Measurements from ENCODE around the gene TEKT1.
A peak's percentile ranks its signal among the peaks of the same experiment; 100 is the strongest.
"Not testable (repeated sequence)": the region's sequence is repeated elsewhere in the genome, so short reads cannot be mapped to it uniquely, and the experiment has no call there.

The TEKT1 gene

DNA sequence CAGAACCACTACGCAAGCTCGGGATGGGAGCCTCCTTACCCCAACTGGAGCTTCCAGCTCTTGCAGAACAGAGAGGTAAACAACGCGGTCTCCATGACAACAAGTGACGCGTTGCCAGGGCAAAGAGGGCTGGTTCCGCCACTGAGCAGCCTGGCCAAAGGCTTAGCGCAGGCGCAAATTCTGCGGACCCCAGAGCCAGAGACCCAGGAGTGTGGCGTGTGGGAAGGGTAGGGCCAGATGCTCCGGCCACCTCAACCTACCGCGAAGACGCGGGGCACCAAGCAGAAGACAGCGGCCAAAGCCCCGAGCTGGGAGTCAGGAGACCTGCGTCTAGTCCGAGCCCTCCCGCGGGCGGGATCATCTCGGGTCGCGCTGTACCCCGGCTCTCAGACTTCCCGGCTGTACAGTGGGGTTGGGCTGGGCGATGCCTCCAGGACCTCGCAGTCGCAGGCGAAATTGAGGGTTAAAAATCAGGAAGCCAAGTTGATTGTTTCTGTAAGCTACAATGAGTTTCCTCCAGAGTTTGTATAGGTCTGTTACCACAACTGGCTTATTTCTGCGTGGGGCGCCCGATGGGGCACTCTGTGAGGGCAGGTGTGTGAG, at the start of gene TEKT1:
Gene TEKT1, minus strand, starts transcription at position 69 of the 603 bp plus-strand sequence. CDS start 1,353 bp downstream, outside the sequence.
- peaks cover 15% of the 10 kb centered on the region for H3K4me1 Mint-ChIP-seq
- no peaks in the 10 kb centered on the region for H3K9me3 Mint-ChIP-seq
- H3K27ac Mint-ChIP-seq: peak within 1 kb of the TSS; percentile 22 to 74
- peaks cover 58% of the 10 kb centered on the region for H3K27me3 Mint-ChIP-seq
- peak; percentile 52 to 66 for DNase-seq
- H3K4me3 Mint-ChIP-seq: peak within 1 kb of the TSS; percentile 86
- peak; percentile 93 for ATAC-seq

DNA sequence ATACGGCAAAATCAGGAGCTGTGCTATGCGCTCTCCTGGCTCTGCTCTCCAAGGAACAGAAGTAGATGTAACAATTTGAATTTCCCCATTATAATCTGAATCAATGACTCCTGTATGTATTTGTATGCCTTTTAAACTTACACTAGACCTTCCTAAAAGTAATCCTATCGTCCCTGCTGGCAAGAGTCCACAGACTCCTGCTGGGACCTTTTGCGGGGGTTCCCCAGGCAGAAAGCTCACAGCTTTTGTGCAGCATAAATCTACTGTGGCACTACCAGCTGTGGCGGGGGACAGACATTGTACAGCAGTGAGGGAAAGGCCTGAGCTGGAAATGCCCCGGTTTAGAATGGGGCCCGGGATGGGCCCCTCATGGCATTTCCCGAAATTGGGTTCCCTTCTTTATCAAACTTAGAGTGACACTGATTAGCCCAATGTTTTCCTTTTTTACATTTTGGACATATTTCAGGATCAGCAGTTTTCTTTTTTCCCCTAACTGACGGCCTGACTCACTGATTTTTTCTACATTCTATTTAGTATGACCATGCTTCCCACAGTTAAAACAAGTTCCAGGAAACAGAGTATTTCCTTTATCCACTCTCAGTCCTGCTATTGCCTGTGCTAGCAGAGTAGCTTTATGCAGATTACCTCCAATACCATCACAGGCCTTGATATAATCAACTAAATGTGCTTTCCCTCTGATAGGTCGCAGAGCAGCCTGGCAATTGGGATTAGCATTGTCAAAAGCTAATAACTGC, 47.9 kb upstream of the TEKT1 start:
- not testable (repeated sequence) for ATAC-seq, H3K27ac Mint-ChIP-seq, H3K4me3 Mint-ChIP-seq, H3K9me3 Mint-ChIP-seq, H3K4me1 Mint-ChIP-seq, DNase-seq
- H3K27me3 Mint-ChIP-seq: peaks cover 22% of the 10 kb centered on the region

DNA sequence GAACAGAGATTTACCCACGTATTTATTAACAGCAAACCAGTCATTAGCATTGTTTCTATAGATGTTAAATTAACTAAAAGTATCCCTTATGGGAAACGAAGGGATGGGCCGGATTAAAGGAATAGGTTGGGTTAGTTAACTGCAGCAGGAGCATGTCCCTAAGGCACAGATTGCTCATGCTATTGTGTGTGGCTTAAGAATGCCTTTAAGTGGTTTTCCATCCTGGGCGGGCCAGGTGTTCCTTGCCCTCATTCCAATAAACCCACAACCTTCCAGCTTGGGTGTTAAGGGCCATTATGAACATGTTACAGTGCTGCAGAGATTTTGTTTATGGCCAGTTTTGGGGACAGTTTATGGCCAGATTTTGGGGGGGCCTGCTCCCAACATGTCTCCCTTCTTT, 43.7 kb upstream of the TEKT1 start:
- H3K9me3 Mint-ChIP-seq, H3K4me3 Mint-ChIP-seq, ATAC-seq, H3K4me1 Mint-ChIP-seq, H3K27ac Mint-ChIP-seq, DNase-seq: not testable (repeated sequence)
- peaks cover 27% of the 10 kb centered on the region for H3K27me3 Mint-ChIP-seq

DNA sequence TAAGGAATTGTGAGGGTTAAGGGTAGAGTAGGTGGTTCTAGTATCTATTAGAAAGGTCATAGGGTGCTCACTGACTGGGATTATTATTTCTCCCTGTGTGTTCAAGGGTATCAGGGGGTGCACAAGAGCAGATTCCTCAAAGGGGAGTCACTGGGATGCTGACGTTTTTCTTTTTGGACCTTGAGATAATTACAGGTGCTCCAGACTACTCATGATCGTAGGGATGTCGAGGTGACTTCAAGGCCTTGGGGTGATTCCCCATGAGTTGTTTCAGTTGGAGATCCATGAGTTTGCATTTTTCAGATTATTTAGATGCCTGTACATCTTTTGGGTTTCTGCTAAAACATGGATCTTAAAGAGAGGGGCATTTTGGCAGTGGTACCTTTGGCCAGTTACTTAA, 41.4 kb upstream of the TEKT1 start:
- no peak for DNase-seq

DNA sequence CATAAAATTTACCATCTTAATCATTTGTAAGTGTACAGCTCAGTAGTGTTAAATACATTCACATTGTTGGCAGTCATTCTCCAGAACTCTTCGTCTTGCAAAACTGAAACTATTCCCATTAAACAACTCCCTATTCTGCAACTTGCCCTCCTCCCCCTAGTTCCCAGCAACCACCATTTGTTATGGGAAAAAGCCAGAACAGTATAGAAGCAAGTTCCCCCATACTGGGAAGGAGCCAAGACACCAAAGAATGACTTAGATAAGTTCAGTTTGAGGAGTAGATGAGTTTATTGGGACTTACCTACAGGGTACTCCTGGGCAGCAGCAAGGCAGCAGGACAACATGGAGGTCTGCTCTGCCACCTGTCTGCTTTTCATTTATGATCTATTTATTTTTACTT, 39.3 kb upstream of the TEKT1 start:
- DNase-seq: no peak
- ATAC-seq: no peak
- no peak overlapping the region for H3K27ac Mint-ChIP-seq
- no peaks in the 10 kb centered on the region for H3K4me1 Mint-ChIP-seq
- H3K27me3 Mint-ChIP-seq: peaks cover 17% of the 10 kb centered on the region
- no peak overlapping the region for H3K4me3 Mint-ChIP-seq
- no peaks in the 10 kb centered on the region for H3K9me3 Mint-ChIP-seq

More for the DNA sequence above, 41.4 kb upstream of the TEKT1 start:
- H3K4me1 Mint-ChIP-seq: no peaks in the 10 kb centered on the region
- no peaks in the 10 kb centered on the region for H3K9me3 Mint-ChIP-seq
- H3K4me3 Mint-ChIP-seq: no peak overlapping the region
- no peak overlapping the region for H3K27ac Mint-ChIP-seq
- no peak for ATAC-seq
- H3K27me3 Mint-ChIP-seq: peaks cover 17% of the 10 kb centered on the region

DNA sequence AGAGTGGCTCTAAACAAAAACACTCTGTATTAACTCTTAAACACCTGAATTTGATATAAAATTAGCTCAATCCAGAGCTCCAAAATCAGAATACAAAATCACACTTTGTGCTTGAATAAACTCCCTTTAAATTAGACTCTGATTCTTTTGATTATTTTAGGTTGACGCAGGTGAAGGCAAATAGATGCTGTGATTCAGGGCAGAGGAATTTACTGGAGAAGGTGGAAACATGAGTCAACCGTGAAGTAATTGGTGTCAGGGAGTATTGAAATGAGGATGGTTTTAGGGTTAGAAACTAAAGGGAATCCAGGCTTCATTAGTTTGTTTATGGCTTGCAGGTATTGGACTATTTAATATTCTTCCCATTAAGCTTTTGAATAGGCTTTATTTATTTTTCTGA, 37.1 kb upstream of the TEKT1 start:
- ATAC-seq: no peak

DNA sequence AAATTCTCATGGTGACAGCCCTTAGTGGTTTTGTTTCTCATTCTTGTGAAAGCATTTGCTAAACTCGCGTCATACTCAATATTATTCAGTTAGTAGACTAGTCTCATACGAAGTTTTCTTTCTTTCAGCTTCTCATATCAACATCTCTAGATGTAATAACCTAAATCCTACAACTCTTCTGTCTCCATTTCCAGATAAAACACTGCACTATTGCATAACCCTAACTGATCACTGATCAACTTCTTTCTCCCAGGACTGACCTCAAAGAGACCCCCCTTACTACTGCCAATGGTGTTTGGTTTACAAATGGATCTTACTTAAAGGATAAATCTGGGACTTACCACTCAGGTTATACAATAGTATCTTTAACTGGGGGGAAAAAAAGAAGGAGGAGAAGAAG, 36.3 kb upstream of the TEKT1 start:
- H3K27ac Mint-ChIP-seq: no peak overlapping the region
- H3K9me3 Mint-ChIP-seq: no peaks in the 10 kb centered on the region

More for the DNA sequence above, 37.1 kb upstream of the TEKT1 start:
- Mint-ChIP-seq H3K4me3 (no peak overlapping the region), H3K9me3 (no peaks in the 10 kb centered on the region), H3K27me3 (peaks cover 24% of the 10 kb centered on the region), H3K4me1 (peaks cover 8% of the 10 kb centered on the region), H3K27ac (no peak overlapping the region)
- no peak for DNase-seq

DNA sequence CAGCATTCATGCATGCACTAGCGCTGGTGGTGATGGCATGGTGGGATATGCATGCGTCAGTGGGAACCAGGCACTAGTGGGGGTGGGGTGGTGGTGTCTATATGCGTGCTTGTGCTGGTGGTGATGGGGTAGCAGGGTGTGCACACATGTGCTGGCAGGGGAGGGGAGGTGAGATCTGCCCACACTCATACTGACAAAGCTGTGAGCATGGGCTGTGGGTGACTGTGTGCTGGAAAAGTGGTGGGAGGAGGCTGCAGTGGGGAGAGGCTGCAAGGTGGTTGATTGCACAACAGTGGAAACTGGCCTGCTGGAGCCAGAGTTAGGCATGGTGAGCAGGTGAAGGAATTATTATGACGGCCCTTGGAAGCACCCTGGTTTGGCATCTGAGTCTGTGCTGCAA, 31.3 kb upstream of the TEKT1 start:
- peak; percentile 67 for ATAC-seq
- DNase-seq: peak; percentile 10 to 16
- Mint-ChIP-seq H3K9me3 (peaks cover 0 to 9% of the 10 kb centered on the region in 2 donors), H3K27ac (peak overlapping the region in 1 of 2 donors; percentile 86), H3K27me3 (peaks cover 47% of the 10 kb centered on the region), H3K4me3 (peak overlapping the region; percentile 25 to 57), H3K4me1 (peaks cover 32% of the 10 kb centered on the region)

More for the DNA sequence above, 36.3 kb upstream of the TEKT1 start:
- Mint-ChIP-seq H3K4me3 (no peak overlapping the region), H3K27me3 (peaks cover 31% of the 10 kb centered on the region), H3K4me1 (peaks cover 15% of the 10 kb centered on the region)
- ATAC-seq (no peak), DNase-seq (no peak)

DNA sequence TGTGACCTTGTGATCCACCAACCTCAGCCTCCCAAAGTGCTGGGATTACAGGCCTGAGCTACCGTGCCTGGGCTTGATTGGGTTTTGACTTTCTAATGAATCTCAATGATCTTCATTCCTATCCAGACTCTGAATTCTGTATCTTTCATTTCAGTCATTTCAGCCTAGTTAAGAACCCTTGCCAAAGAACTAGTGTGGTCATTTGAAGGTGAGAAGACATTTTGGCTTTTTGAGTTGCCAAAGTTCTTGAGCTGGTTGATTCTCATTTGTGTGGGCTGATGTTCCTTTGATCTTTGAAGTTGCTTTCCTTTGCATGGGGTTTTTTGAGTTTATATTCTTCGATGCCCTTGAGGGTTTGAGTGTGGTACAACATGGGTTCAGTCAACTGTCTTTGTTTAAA, 30.6 kb upstream of the TEKT1 start:
- H3K4me1 Mint-ChIP-seq: peaks cover 38% of the 10 kb centered on the region
- ATAC-seq: peak; percentile 53

DNA sequence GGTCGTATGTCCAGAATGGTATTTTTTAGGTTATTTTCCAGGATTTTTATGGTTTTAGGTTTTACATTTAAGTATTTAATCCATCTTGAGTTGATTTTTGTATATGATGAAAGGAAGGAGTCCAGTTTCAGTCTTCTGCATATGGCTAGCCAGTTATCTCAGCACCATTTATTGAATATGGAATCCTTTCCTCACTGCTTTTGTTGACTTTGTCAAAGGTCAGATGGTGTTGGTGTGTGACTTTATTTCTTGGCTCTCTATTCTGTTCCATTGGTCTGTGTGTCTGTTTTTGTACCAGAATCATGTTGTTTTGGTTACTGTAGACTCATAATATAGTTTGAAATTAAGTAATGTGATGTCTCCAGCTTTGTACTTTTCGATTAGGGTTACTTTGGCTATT, 26.4 kb upstream of the TEKT1 start:
- Mint-ChIP-seq H3K27ac (no peak overlapping the region), H3K4me3 (no peak overlapping the region), H3K9me3 (peaks cover 0 to 9% of the 10 kb centered on the region in 2 donors), H3K4me1 (peaks cover 44% of the 10 kb centered on the region), H3K27me3 (peaks cover 32% of the 10 kb centered on the region)
- DNase-seq: no peak
- no peak for ATAC-seq

More for the DNA sequence above, 30.6 kb upstream of the TEKT1 start:
- peaks cover 0 to 9% of the 10 kb centered on the region in 2 donors for H3K9me3 Mint-ChIP-seq
- peaks cover 47% of the 10 kb centered on the region for H3K27me3 Mint-ChIP-seq
- peak in 1 of 2 donors; percentile 5 for DNase-seq
- peak overlapping the region in 1 of 2 donors; percentile 57 for H3K4me3 Mint-ChIP-seq
- H3K27ac Mint-ChIP-seq: no peak overlapping the region

DNA sequence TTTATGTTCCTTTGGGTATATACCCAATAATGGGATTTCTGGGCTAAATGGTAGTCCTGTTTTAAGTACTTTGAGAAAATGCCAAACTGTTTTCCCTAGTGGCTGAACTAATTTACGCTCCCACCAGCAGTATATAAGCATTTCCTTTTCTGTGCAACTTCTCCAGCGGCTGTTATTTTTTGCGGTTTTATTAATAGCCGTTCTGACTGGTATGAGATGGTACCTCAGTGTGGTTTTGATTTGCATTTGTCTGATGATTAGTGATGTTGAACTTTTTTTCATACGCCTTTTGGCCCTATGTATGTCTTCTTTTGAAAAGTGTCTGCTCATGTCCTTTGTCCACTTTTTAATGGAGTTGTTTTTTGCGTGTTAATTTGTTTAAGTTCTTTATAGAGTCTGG, 25.8 kb upstream of the TEKT1 start:
- H3K4me1 Mint-ChIP-seq: peaks cover 38% of the 10 kb centered on the region
- H3K27ac Mint-ChIP-seq: no peak overlapping the region
- peaks cover 27% of the 10 kb centered on the region for H3K27me3 Mint-ChIP-seq
- H3K4me3 Mint-ChIP-seq: no peak overlapping the region
- peaks cover 0 to 9% of the 10 kb centered on the region in 2 donors for H3K9me3 Mint-ChIP-seq
- ATAC-seq: no peak
- no peak for DNase-seq

DNA sequence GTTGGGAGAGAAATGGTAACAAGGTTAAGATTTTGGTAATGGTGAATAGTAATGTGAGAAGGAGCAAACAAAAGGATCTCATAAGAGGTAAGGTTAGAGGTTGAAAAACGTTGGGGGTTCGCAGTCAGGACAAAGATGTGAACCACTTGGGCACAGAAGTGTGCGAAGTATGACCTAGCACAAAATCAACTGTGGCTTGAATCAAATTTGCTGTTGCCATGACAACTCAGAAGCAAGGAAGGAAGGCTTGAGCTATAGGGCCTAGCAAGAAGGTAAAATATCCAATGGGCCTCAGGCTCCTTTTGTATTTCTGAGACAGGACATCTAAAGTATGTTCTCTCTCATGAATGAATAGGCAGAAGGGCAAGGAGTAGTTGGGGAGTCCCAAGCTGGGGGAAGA, 24.5 kb upstream of the TEKT1 start:
- Mint-ChIP-seq H3K27me3 (peaks cover 15% of the 10 kb centered on the region), H3K9me3 (peaks cover 0 to 9% of the 10 kb centered on the region in 2 donors), H3K4me1 (peaks cover 29% of the 10 kb centered on the region), H3K4me3 (no peak overlapping the region), H3K27ac (no peak overlapping the region)
- ATAC-seq (no peak), DNase-seq (no peak)

DNA sequence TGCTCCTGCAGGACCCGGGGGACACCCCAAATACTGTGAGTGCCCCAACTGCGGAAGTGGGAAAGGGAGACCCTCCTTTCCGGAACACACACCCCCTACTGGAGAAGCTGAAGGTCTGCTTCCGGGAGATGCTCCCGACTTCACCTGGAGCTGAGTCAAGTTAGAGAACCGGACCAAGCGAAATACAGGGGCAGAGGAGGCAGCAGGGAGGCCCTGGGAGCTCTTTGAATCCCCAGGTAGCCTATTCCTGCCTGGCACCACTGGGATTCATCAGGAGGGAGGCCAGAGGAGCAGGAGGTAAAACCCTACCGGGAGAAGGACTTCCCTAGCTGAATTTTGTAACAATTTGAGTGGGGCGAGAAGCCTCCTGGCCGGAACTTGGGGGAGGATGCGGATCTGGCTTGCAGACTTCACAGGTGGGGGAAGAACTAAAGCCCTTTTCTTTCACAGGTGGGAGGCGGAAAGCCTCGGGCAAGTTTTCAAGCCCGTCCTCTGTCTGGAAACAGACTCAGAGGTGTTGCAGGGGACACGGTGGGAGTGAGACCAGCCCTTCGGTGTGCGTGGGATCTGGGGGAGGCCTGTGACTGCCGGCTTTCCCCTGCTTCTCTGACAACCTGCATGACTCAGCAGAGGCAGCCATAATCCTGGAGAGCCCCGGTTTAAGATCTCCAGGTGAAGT, 22.4 kb upstream of the TEKT1 start:
- DNase-seq (peak; percentile 23 to 42), ATAC-seq (peak; percentile 75)
- Mint-ChIP-seq H3K4me1 (peaks cover 29% of the 10 kb centered on the region), H3K4me3 (peak overlapping the region; percentile 88), H3K27me3 (peaks cover 8% of the 10 kb centered on the region), H3K9me3 (no peaks in the 10 kb centered on the region), H3K27ac (peak overlapping the region; percentile 83 to 96)

DNA sequence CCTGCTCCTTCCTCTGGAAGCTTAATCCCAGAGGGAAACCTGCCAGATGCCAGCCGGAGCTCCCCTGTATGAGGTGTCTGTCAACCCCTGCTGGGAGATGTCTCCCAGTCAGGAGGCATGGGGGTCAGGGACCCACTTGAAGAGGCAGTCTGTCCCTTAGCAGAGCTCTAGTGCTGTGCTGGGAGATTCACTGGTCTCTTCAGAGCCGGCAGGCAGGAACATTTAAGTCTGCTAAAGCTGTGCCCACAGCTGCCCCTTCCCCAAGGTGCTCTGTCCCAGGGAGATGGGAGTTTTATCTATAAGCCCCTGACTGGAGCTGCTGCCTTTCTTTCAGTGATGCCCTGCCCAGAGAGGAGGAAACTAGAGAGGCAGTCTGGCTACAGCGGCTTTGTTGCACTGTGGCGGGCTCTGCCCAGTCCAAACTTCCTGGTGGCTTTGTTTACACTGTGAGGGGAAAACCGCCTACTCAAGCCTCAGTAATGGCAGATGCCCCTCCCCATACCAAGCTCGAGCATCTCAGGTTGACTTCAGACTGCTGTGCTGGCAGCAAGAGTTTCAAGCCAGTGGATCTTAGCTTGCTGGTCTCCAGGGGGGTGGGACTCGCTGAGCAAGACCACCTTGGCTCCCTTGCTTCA, 17.1 kb upstream of the TEKT1 start:
- DNase-seq, H3K4me3 Mint-ChIP-seq, H3K9me3 Mint-ChIP-seq, H3K27ac Mint-ChIP-seq, H3K4me1 Mint-ChIP-seq, ATAC-seq: not testable (repeated sequence)
- peaks cover 36% of the 10 kb centered on the region for H3K27me3 Mint-ChIP-seq

DNA sequence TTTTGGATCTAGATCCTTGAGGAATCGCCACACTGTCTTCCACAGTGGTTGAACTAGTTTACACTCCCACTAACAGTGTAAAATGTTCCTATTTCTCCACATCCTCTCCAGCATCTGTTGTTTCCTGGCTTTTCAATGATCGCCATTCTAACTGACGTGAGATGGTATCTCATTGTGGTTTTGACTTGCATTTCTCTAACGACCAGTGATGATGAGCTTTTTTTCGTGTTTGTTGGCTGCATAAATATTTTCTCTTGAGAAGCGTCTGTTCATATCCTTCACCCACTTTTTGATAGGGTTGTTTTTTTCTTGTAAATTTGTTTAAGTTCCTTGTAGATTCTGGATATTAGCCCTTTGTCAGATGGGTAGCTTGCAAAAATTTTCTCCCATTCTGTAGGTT, 14.6 kb upstream of the TEKT1 start:
- not testable (repeated sequence) for H3K4me1 Mint-ChIP-seq, H3K9me3 Mint-ChIP-seq, DNase-seq, H3K27ac Mint-ChIP-seq, H3K4me3 Mint-ChIP-seq, ATAC-seq
- H3K27me3 Mint-ChIP-seq: peaks cover 50% of the 10 kb centered on the region
